Activated CD8-positive, alpha-beta memory T cell treated with anti-CD3 and anti-CD28 coated beads, Interleukin-2, amount 10 ng/mL, durations not matched to agents 7 days and 5 days (primary cell): ENCODE results near the gene ARHGDIB. TPM values are rescaled to one million over a fixed set of nuclear protein-coding genes. Genes with fewer than 3 reads are reported as not detected.

Source experiments
- ATAC-seq: fragments of 150-1000 bp; cut with Tn5 transposase; one replicate; pipeline ENCODE4 v1.10.0; 2021; ENCODE audit warnings: moderate library complexity
- CTCF ChIA-PET: fragments of 350-600 bp; sonication (Branson Sonifier 250); formaldehyde crosslinking; loops from one replicate; lab custom pipeline; 2021; ENCODE audit warnings: antibody characterized with exemption; lab: Charles Lee
- DNase-seq: peaks from one replicate; pipeline ENCODE4 v3.0.0-alpha.2; 2020
- H3K27ac Mint-ChIP-seq: one replicate; pipeline ENCODE4 v1.8.0; 2021; ENCODE audit warnings: mild to moderate bottlenecking, mixed read lengths
- H3K27me3 Mint-ChIP-seq: one replicate; pipeline ENCODE4 v1.8.0; 2021; ENCODE audit warnings: mixed read lengths
- H3K36me3 Mint-ChIP-seq: one replicate; pipeline ENCODE4 v1.8.0; 2021; ENCODE audit warnings: mild to moderate bottlenecking, mixed read lengths
- H3K4me1 Mint-ChIP-seq: one replicate; pipeline ENCODE4 v1.8.0; 2021; ENCODE audit warnings: mixed read lengths
- H3K4me3 Mint-ChIP-seq: one replicate; pipeline ENCODE4 v1.8.0; 2021; ENCODE audit warnings: mild to moderate bottlenecking, moderate library complexity, mixed read lengths
- H3K9me3 Mint-ChIP-seq: one replicate; pipeline ENCODE4 v1.8.0; 2022; ENCODE audit warnings: low read depth, mixed read lengths
- total RNA-seq, 2 experiments: library from RNA; stranded (reverse); gene quantifications; one replicate each; pipeline ENCODE4 v1.2.3, GENCODE V29; 2021

ARHGDIB gene
- total RNA-seq, 2 experiments from 2014 or later: 1,208 to 1,284 TPM

DNA sequence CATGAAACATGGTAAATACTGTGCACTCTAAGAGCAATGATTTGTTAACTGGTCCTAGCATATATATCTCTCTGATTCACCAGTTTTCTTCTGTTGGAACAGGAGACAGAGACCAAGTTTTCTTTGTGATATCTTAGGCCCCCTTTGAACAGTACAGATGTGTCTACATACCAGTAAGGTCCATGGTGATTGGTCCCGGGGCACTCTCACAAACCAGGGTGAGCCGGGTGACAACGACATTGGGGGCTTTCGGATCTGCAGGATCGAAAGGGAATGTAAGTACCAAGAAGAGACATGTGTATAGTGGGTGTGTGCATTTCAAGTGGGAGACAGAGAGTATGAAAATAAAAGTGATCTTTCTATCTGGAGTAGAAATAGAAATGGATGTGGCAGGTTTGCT lies 11.8 kb downstream of the ARHGDIB start:
- no peaks in the 10 kb centered on the region for H3K27me3 Mint-ChIP-seq
- H3K4me1 Mint-ChIP-seq: peaks cover 91% of the 10 kb centered on the region
- peak overlapping the region; percentile 95 for H3K27ac Mint-ChIP-seq
- DNase-seq: peak; percentile 67
- H3K9me3 Mint-ChIP-seq: no peaks in the 10 kb centered on the region
- CTCF ChIA-PET: no interaction called here
- ATAC-seq: no peak
- peaks cover 86% of the 10 kb centered on the region for H3K36me3 Mint-ChIP-seq
- peak overlapping the region; percentile 81 for H3K4me3 Mint-ChIP-seq

GRCh38 chr12:14948672-14949071 lies 12.7 kb downstream of the ARHGDIB start:
- DNase-seq (peak; percentile 78), ATAC-seq (peak; percentile 85)
- peak overlapping the region; percentile 81 for H3K4me3 Mint-ChIP-seq
- no peaks in the 10 kb centered on the region for H3K27me3 Mint-ChIP-seq
- H3K4me1 Mint-ChIP-seq: peaks cover 82% of the 10 kb centered on the region
- H3K36me3 Mint-ChIP-seq: peaks cover 84% of the 10 kb centered on the region
- H3K9me3 Mint-ChIP-seq: no peaks in the 10 kb centered on the region
- CTCF ChIA-PET: interaction anchor here (0.9 to 2.4 kb wide), 5 partner anchors 11 to 98 kb away, joined by 3 to 7 read pairs (median 4); no protein-coding TSS in a partner anchor
- H3K27ac Mint-ChIP-seq: peak overlapping the region; percentile 95

GRCh38 chr12:14946861-14947260 lies 14.5 kb downstream of the ARHGDIB start:
- peaks cover 67% of the 10 kb centered on the region for H3K4me1 Mint-ChIP-seq
- peaks cover 86% of the 10 kb centered on the region for H3K36me3 Mint-ChIP-seq
- CTCF ChIA-PET: interaction anchor here (1.1 to 2.4 kb wide), 3 partner anchors 34 to 274 kb away, joined by 3 to 7 read pairs (median 3); no protein-coding TSS in a partner anchor
- H3K4me3 Mint-ChIP-seq: no peak overlapping the region
- peak overlapping the region; percentile 95 for H3K27ac Mint-ChIP-seq
- H3K27me3 Mint-ChIP-seq: no peaks in the 10 kb centered on the region
- H3K9me3 Mint-ChIP-seq: no peaks in the 10 kb centered on the region
- DNase-seq: no peak
- ATAC-seq: no peak

DNA sequence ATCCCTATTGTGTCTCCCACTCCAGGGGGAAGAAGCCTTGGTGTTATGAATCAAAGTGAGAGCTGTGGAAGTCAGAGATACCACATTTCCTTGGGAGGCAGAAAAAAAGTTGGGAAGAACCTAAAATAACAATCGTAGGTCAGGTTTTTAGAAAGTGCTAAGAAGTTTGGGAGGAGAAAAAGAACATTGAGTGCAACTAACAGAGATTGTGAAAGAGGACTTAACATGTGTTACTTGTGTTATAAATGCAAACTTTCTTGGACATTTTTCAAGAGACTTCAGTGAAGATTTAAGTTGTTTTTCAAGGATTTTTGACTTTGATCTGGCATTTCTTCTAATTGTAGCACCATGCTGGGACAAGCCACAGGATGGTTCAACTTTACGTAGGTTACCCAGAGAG lies 15.2 kb downstream of the ARHGDIB start:
- peak overlapping the region; percentile 95 for H3K27ac Mint-ChIP-seq
- no peaks in the 10 kb centered on the region for H3K27me3 Mint-ChIP-seq
- H3K4me1 Mint-ChIP-seq: peaks cover 63% of the 10 kb centered on the region
- CTCF ChIA-PET: interaction anchor here (1.1 to 1.6 kb wide), 3 partner anchors 9 to 274 kb away, joined by 3 read pairs; no protein-coding TSS in a partner anchor
- DNase-seq (no peak), ATAC-seq (no peak)
- no peak overlapping the region for H3K4me3 Mint-ChIP-seq
- no peaks in the 10 kb centered on the region for H3K9me3 Mint-ChIP-seq
- H3K36me3 Mint-ChIP-seq: peaks cover 87% of the 10 kb centered on the region

DNA sequence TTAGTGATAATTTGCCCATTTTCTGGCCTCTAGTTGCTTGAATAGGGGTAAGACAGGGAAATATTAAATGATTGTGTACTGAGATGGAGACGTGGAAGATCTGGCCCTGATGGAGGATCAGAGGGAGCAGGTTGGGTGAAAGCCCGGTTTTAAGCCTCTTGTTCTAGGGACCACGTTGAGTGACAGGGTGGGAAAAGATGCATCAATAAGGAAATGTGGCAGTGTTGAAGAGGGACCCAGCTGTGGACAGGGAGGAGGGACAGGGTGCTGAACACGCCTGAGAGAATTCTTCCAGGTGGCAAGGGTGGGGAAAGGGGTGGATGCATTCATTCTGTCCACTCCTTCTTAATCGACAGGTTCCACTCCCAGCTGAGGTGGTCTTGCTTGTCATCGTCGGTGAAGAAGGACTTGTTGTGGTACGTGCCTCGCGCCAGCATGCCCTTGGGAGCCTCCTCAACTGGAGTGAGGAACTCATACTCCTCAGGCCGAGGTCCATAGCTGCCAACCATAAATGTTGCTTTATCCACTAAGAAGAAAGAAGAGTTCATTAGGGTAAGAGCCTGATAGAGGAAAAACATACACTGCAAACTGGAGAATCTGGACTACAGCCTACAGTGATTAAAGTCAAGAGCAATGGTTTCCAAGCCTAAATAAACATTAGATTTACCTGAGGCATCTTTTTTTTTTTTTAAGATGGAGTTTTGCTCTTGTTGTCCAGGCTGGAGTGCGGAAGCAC lies 19.0 kb downstream of the ARHGDIB start:
- Mint-ChIP-seq H3K36me3 (peaks cover 71% of the 10 kb centered on the region), H3K27ac (peak overlapping the region; percentile 10), H3K4me1 (peaks cover 35% of the 10 kb centered on the region), H3K9me3 (no peaks in the 10 kb centered on the region), H3K4me3 (no peak overlapping the region), H3K27me3 (no peaks in the 10 kb centered on the region)
- DNase-seq: no peak
- CTCF ChIA-PET: no interaction called here
- ATAC-seq: no peak

- Mint-ChIP-seq H3K9me3 (no peaks in the 10 kb centered on the region), H3K4me3 (no peak overlapping the region), H3K27me3 (no peaks in the 10 kb centered on the region), H3K36me3 (peaks cover 71% of the 10 kb centered on the region), H3K27ac (no peak overlapping the region), H3K4me1 (peaks cover 26% of the 10 kb centered on the region)
- DNase-seq: no peak
- CTCF ChIA-PET: no interaction called here
- ATAC-seq: no peak
Observed at GRCh38 chr12:14941369-14941768, 20.0 kb downstream of the ARHGDIB start.

- DNase-seq (no peak), ATAC-seq (no peak)
- peak within 1 kb of the TSS; percentile 24 for H3K27ac Mint-ChIP-seq
- H3K36me3 Mint-ChIP-seq: peaks cover 59% of the 10 kb centered on the region
- H3K4me1 Mint-ChIP-seq: peaks cover 10% of the 10 kb centered on the region
- CTCF ChIA-PET: interaction anchor here (1.0 to 3.7 kb wide), 8 partner anchors 18 to 127 kb away, joined by 3 to 15 read pairs (median 4); no protein-coding TSS in a partner anchor
- no peaks in the 10 kb centered on the region for H3K27me3 Mint-ChIP-seq
- no peaks in the 10 kb centered on the region for H3K9me3 Mint-ChIP-seq
- no peak within 1 kb of the TSS for H3K4me3 Mint-ChIP-seq
Observed at GRCh38 chr12:14938301-14938700, 23.1 kb downstream of the ARHGDIB start, which contains the start of gene ERP27. Gene ERP27, minus strand, starts transcription at chr12:14938537. Its CDS starts 29 bp downstream, at chr12:14938508.

DNA sequence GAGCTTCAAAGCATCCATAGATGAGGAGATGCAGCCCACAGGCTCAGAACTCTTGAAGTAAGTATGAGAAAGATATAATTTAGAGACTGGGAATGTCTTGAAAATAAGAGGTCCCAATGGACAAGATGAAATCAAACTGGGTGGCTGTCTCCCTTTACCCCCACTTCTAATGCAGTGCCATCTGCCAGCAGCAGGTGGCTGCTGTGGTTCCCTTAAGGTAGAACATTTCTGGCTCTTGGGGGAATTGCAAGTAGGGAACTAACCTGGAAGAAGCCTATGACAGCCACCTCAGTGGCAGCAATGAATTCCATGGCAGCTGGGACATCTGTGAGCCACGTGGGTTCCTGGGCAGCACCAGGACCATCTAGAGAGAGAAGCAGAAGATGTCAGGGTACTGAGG lies 23.7 kb downstream of the ARHGDIB start:
- Mint-ChIP-seq H3K36me3 (peaks cover 61% of the 10 kb centered on the region), H3K27me3 (no peaks in the 10 kb centered on the region), H3K4me3 (no peak overlapping the region), H3K4me1 (peaks cover 10% of the 10 kb centered on the region), H3K27ac (peak overlapping the region; percentile 24), H3K9me3 (no peaks in the 10 kb centered on the region)
- no peak for DNase-seq
- ATAC-seq: peak; percentile 63
- CTCF ChIA-PET: interaction anchor here (0.8 to 3.7 kb wide), 11 partner anchors 8 to 134 kb away, joined by 3 to 15 read pairs (median 3); partner anchors contain the start of genes C12orf60 and WBP11

DNA sequence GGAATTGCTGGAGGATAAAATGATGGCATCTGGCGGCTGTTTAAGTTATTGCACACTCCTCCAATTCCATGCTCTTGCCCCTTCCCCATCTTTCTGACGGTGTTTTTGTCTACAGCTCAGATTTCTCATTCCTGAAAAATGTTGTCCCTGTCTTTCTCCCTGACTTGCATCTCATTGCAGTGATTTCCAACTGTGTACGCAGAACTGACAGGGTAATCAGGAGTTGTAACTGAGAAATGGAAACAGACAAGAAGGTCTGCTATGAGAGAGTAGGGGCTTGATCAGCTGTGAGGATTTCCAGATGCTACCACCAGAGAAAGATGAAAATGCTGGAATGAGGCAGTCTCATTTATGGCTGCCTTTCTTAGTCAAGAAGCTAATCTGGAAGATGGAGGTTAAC lies 24.4 kb downstream of the ARHGDIB start:
- peaks cover 10% of the 10 kb centered on the region for H3K4me1 Mint-ChIP-seq
- no peak overlapping the region for H3K4me3 Mint-ChIP-seq
- ATAC-seq: no peak
- DNase-seq: no peak
- CTCF ChIA-PET: interaction anchor here (0.6 to 3.7 kb wide), 8 partner anchors 9 to 134 kb away, joined by 3 to 15 read pairs (median 4); partner anchors contain the start of genes C12orf60 and WBP11
- no peak overlapping the region for H3K27ac Mint-ChIP-seq
- no peaks in the 10 kb centered on the region for H3K27me3 Mint-ChIP-seq
- H3K36me3 Mint-ChIP-seq: peaks cover 59% of the 10 kb centered on the region
- H3K9me3 Mint-ChIP-seq: no peaks in the 10 kb centered on the region

- no peaks in the 10 kb centered on the region for H3K27me3 Mint-ChIP-seq
- H3K4me3 Mint-ChIP-seq: no peak overlapping the region
- ATAC-seq (no peak), DNase-seq (no peak)
- peaks cover 57% of the 10 kb centered on the region for H3K36me3 Mint-ChIP-seq
- no peaks in the 10 kb centered on the region for H3K9me3 Mint-ChIP-seq
- peaks cover 8% of the 10 kb centered on the region for H3K4me1 Mint-ChIP-seq
- CTCF ChIA-PET: interaction anchor here (0.6 to 3.7 kb wide), 6 partner anchors 19 to 133 kb away, joined by 3 to 15 read pairs (median 4); partner anchors contain the start of genes C12orf60 and WBP11
- H3K27ac Mint-ChIP-seq: no peak overlapping the region
Observed at GRCh38 chr12:14936224-14936861, 25.1 kb downstream of the ARHGDIB start.

DNA sequence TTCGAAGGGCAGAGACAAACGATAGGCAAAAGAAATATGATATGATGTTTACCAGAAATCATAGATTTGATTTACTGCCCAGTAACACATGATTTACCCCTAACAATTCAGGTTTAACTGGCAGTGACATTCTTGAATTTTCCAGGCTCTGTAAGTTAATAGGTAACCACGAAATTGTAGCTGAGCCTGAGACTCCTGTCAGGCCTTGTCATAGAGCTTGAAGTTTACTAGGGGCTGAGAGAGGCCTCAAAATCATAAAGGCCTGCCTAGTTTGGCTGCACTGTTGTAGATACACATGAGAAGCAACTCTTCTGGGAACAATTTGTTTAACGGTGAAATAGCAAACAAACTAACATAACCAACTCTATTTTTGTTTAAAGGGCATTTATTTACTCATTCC lies 26.4 kb downstream of the ARHGDIB start:
- Mint-ChIP-seq H3K4me3 (no peak overlapping the region), H3K36me3 (peaks cover 48% of the 10 kb centered on the region), H3K9me3 (no peaks in the 10 kb centered on the region), H3K4me1 (peaks cover 7% of the 10 kb centered on the region), H3K27me3 (no peaks in the 10 kb centered on the region), H3K27ac (no peak overlapping the region)
- DNase-seq (no peak), ATAC-seq (no peak)
- CTCF ChIA-PET: no interaction called here

- no peak overlapping the region for H3K27ac Mint-ChIP-seq
- CTCF ChIA-PET: interaction anchor here (0.7 kb wide), 1 partner anchor 61 kb away, joined by 3 read pairs; no protein-coding TSS in a partner anchor
- no peaks in the 10 kb centered on the region for H3K27me3 Mint-ChIP-seq
- DNase-seq (no peak), ATAC-seq (no peak)
- no peak overlapping the region for H3K4me3 Mint-ChIP-seq
- H3K9me3 Mint-ChIP-seq: no peaks in the 10 kb centered on the region
- peaks cover 44% of the 10 kb centered on the region for H3K36me3 Mint-ChIP-seq
- peaks cover 3% of the 10 kb centered on the region for H3K4me1 Mint-ChIP-seq
Observed at GRCh38 chr12:14934511-14934910, 26.9 kb downstream of the ARHGDIB start.
